ENCODE measurements around the gene KCNJ12.
"Not testable (repeated sequence)": the region's sequence is repeated elsewhere in the genome, so short reads cannot be mapped to it uniquely, and the experiment has no call there.

GRCh38 chr17:21426246-21426645 lies 50.1 kb downstream of the KCNJ12 start:
- not testable (repeated sequence) for TF ChIP-seq POLR2A (IDR thresholded peaks at IDR 0.05)
- TF ChIP-seq, protein P1, sequence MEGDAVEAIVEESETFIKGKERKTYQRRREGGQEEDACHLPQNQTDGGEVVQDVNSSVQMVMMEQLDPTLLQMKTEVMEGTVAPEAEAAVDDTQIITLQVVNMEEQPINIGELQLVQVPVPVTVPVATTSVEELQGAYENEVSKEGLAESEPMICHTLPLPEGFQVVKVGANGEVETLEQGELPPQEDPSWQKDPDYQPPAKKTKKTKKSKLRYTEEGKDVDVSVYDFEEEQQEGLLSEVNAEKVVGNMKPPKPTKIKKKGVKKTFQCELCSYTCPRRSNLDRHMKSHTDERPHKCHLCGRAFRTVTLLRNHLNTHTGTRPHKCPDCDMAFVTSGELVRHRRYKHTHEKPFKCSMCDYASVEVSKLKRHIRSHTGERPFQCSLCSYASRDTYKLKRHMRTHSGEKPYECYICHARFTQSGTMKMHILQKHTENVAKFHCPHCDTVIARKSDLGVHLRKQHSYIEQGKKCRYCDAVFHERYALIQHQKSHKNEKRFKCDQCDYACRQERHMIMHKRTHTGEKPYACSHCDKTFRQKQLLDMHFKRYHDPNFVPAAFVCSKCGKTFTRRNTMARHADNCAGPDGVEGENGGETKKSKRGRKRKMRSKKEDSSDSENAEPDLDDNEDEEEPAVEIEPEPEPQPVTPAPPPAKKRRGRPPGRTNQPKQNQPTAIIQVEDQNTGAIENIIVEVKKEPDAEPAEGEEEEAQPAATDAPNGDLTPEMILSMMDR (IDR thresholded peaks at IDR 0.05), result not testable (repeated sequence)
